Neural cell (in vitro differentiated cells): ENCODE measurements around the gene LIMS1. TPM values are rescaled to one million over a fixed set of nuclear protein-coding genes. Genes with fewer than 3 reads are reported as not detected.

ENCODE experiments used
- H2AFZ ChIP-seq: fragments of 200-600, 300-800 bp; sonication (generic), shearing (Covaris generic); 2 replicates; pipeline ENCODE4 v1.6.0; 2014; ENCODE audit warnings: low read depth, mild to moderate bottlenecking, antibody characterized with exemption, low read length, moderate library complexity
- H3F3A ChIP-seq: fragments of 200-600 bp; shearing (Covaris generic); 2 replicates; pipeline ENCODE4 v1.6.1; 2016; ENCODE audit warnings: mild to moderate bottlenecking, moderate library complexity, mixed read lengths, antibody characterized with exemption, low read length; ENCODE audit not compliant: insufficient read depth, poor library complexity, severe bottlenecking
- H3K27ac ChIP-seq: fragments of 200-600, 300-800 bp; sonication (generic), shearing (Covaris generic); 2 replicates; pipeline ENCODE4 v1.5.1; 2014; ENCODE audit warnings: mild to moderate bottlenecking, low read length, moderate library complexity
- H3K27me3 ChIP-seq: fragments of 300-800, 200-600 bp; sonication (generic), shearing (Covaris generic); 2 replicates; pipeline ENCODE4 v1.6.0; 2014; ENCODE audit warnings: mild to moderate bottlenecking, low read depth, low read length, moderate library complexity; ENCODE audit not compliant: insufficient read depth
- H3K36me3 ChIP-seq: fragments of 300-800, 200-600 bp; sonication (generic), shearing (Covaris generic); 2 replicates; pipeline ENCODE4 v1.5.1; 2014; ENCODE audit warnings: mild to moderate bottlenecking, antibody characterized with exemption, low read length, moderate library complexity; ENCODE audit not compliant: insufficient read depth
- H3K4me2 ChIP-seq: fragments of 300-800, 200-600 bp; sonication (generic), shearing (Covaris generic); 2 replicates; pipeline ENCODE4 v1.6.0; 2014; ENCODE audit warnings: mild to moderate bottlenecking, low read length
- H3K4me3 ChIP-seq: fragments of 300-800, 200-600 bp; sonication (generic), shearing (Covaris generic); 2 replicates; pipeline ENCODE4 v1.5.1; 2014; ENCODE audit warnings: mild to moderate bottlenecking, low read length, moderate library complexity
- H3K79me2 ChIP-seq: fragments of 200-600 bp; shearing (Covaris generic); replicated peaks from 2 replicates; pipeline ENCODE4 v1.6.0; 2014; ENCODE audit warnings: mild to moderate bottlenecking, low read length, moderate library complexity; ENCODE audit not compliant: insufficient read depth
- H3K9ac ChIP-seq: fragments of 300-800, 200-600 bp; sonication (generic), shearing (Covaris generic); 2 replicates; pipeline ENCODE4 v1.6.1; 2016; ENCODE audit warnings: mild to moderate bottlenecking, low read length, mixed read lengths
- H3K9me2 ChIP-seq: fragments of 200-600 bp; shearing (Covaris generic); 2 replicates; pipeline ENCODE4 v1.6.1; 2016; ENCODE audit warnings: mild to moderate bottlenecking, low read length, mixed read lengths; ENCODE audit not compliant: insufficient read depth
- H3K9me3 ChIP-seq: fragments of 200-600, 300-800 bp; sonication (generic), shearing (Covaris generic); 2 replicates; pipeline ENCODE4 v1.6.1; 2016; ENCODE audit warnings: mild to moderate bottlenecking, mixed run types, low read length, moderate library complexity, mixed read lengths
- H4K20me1 ChIP-seq: fragments of 200-600 bp; shearing (Covaris generic); 2 replicates; pipeline ENCODE4 v1.6.1; 2016; ENCODE audit warnings: mild to moderate bottlenecking, mixed run types; ENCODE audit not compliant: insufficient read depth
- CTCF ChIP-seq: fragments of 450-650 bp; IDR thresholded peaks from 2 replicates; pipeline ENCODE4 v1.5.1; 2014; ENCODE audit warnings: antibody characterized with exemption, mild to moderate bottlenecking, moderate library complexity; ENCODE audit not compliant: poor library complexity, severe bottlenecking
- EP300 ChIP-seq: fragments of 450-650 bp; conservative IDR thresholded peaks from 2 replicates; pipeline ENCODE4 v1.6.1; 2014; ENCODE audit warnings: antibody characterized with exemption, mild to moderate bottlenecking, moderate library complexity; ENCODE audit not compliant: poor library complexity, severe bottlenecking
- EZH2 ChIP-seq: fragments of 200-600, 300-800 bp; shearing (Covaris generic), sonication (generic); IDR thresholded peaks from 2 replicates; pipeline ENCODE4 v1.6.1; 2014; ENCODE audit warnings: antibody characterized with exemption, low read length, borderline replicate concordance, mild to moderate bottlenecking; ENCODE audit not compliant: insufficient read depth, poor library complexity, severe bottlenecking
- MXI1 ChIP-seq: fragments of 450-650 bp; conservative IDR thresholded peaks from 2 replicates; pipeline ENCODE4 v1.6.1; 2014; ENCODE audit warnings: antibody characterized with exemption, mild to moderate bottlenecking; ENCODE audit not compliant: poor library complexity, severe bottlenecking
- POLR2AphosphoS5 ChIP-seq: IDR thresholded peaks from 2 replicates; pipeline ENCODE4 v1.6.1; 2012
- RAD21 ChIP-seq: fragments of 450-650 bp; conservative IDR thresholded peaks from 2 replicates; pipeline ENCODE4 v1.6.1; 2014; ENCODE audit warnings: antibody characterized with exemption, mild to moderate bottlenecking, moderate library complexity
- REST ChIP-seq: IDR thresholded peaks from 2 replicates; pipeline ENCODE4 v1.6.1; 2012; ENCODE audit warnings: borderline replicate concordance
- SMC3 ChIP-seq: fragments of 450-650 bp; conservative IDR thresholded peaks from 2 replicates; pipeline ENCODE4 v1.6.1; 2014; ENCODE audit warnings: antibody characterized with exemption, mild to moderate bottlenecking, moderate library complexity; ENCODE audit not compliant: poor library complexity
- TAF1 ChIP-seq: IDR thresholded peaks from 2 replicates; pipeline ENCODE4 v1.6.1; 2012; ENCODE audit warnings: low read depth
- polyA plus RNA-seq: library from polyadenylated mRNA; depleted of rRNA; stranded (reverse); fragments of >200 nt; gene quantifications from 2 replicates; pipeline ENCODE4 v1.2.3, GENCODE V29; 2014

LIMS1 gene
- polyA plus RNA-seq, 1 donor from 2014 or later: 12.3 TPM

GRCh38 chr2:108629417-108629816 lies 95.1 kb downstream of the LIMS1 start:
- H3K9me2 ChIP-seq: no peaks in the 10 kb centered on the region
- no peaks in the 10 kb centered on the region for H3F3A ChIP-seq
- no peaks in the 10 kb centered on the region for H3K27me3 ChIP-seq
- H3K9ac ChIP-seq: no peak overlapping the region
- no peaks in the 10 kb centered on the region for H3K79me2 ChIP-seq
- H3K36me3 ChIP-seq: no peaks in the 10 kb centered on the region
- H3K4me3 ChIP-seq: no peak overlapping the region
- H3K27ac ChIP-seq: no peak overlapping the region
- no peaks in the 10 kb centered on the region for H3K9me3 ChIP-seq
- H3K4me2 ChIP-seq: no peak overlapping the region
- no peak overlapping the region for H2AFZ ChIP-seq
- no peak for TF ChIP-seq REST
- no peak for TF ChIP-seq MXI1
- no peak for TF ChIP-seq SMC3
- TF ChIP-seq EP300: no peak
- TF ChIP-seq EZH2: no peak
- TF ChIP-seq POLR2AphosphoS5: no peak
- TF ChIP-seq CTCF: no peak
- TF ChIP-seq TAF1: no peak
- no peak for TF ChIP-seq RAD21
- H4K20me1 ChIP-seq: no peaks in the 10 kb centered on the region

GRCh38 chr2:108630567-108631405 lies 96.5 kb downstream of the LIMS1 start:
- Histone ChIP-seq H3K9me3 (no peaks in the 10 kb centered on the region), H3K9me2 (no peaks in the 10 kb centered on the region), H3K79me2 (no peaks in the 10 kb centered on the region), H3K27me3 (no peaks in the 10 kb centered on the region), H4K20me1 (no peaks in the 10 kb centered on the region), H2AFZ (no peak overlapping the region), H3K4me2 (no peak overlapping the region), H3F3A (no peaks in the 10 kb centered on the region), H3K36me3 (no peaks in the 10 kb centered on the region), H3K9ac (no peak overlapping the region), H3K27ac (no peak overlapping the region), H3K4me3 (no peak overlapping the region)
- TF ChIP-seq RAD21 (no peak), EZH2 (no peak), EP300 (no peak), SMC3 (no peak), CTCF (no peak), MXI1 (no peak), REST (no peak), POLR2AphosphoS5 (no peak), TAF1 (no peak)
